ENCODE measurements around the gene DOCK2.

DNA sequence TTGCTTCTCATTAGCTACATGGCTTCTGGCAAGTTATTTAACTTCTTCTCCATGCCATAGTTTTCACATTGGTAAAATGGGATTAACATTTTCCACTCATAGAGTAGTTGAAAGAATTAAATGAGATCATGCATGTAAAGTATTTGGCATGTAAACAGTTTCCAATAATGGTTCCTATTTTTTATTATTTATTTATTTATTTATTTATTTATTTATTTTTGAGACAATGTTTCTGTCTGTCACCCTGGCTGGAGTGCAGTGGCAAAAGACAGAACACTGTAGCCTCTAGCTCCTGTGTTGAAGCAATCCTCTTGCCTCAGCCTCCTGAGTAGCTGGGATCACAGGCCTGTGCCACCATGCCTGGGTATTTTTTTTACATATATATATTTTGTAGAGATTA, 117.7 kb downstream of the DOCK2 start:
- TF ChIP-seq, protein P1, sequence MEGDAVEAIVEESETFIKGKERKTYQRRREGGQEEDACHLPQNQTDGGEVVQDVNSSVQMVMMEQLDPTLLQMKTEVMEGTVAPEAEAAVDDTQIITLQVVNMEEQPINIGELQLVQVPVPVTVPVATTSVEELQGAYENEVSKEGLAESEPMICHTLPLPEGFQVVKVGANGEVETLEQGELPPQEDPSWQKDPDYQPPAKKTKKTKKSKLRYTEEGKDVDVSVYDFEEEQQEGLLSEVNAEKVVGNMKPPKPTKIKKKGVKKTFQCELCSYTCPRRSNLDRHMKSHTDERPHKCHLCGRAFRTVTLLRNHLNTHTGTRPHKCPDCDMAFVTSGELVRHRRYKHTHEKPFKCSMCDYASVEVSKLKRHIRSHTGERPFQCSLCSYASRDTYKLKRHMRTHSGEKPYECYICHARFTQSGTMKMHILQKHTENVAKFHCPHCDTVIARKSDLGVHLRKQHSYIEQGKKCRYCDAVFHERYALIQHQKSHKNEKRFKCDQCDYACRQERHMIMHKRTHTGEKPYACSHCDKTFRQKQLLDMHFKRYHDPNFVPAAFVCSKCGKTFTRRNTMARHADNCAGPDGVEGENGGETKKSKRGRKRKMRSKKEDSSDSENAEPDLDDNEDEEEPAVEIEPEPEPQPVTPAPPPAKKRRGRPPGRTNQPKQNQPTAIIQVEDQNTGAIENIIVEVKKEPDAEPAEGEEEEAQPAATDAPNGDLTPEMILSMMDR (conservative IDR thresholded peaks at IDR 0.05; ENCODE audit: low read depth, low read length) = no peak
- TF ChIP-seq EZH2 (IDR thresholded peaks at IDR 0.05; ENCODE audit: borderline replicate concordance, low read depth, low read length, poor library complexity, severe bottlenecking) = no peak

Measured in A673 (cell line).